GM12865 (cell line): ENCODE measurements around the gene ANKIB1.

Experiments
- DNase-seq: peaks from one replicate; pipeline ENCODE4 v3.0.0; 2010; ENCODE audit warnings: low read depth
- H3K4me3 ChIP-seq: 2 replicates; pipeline ENCODE4 v1.5.1; 2011; ENCODE audit warnings: mild to moderate bottlenecking, low read depth, low read length, control low read depth
- CTCF ChIP-seq: IDR thresholded peaks from 2 replicates; pipeline ENCODE4 v1.5.1; 2011; ENCODE audit warnings: low read length, control low read depth, low read depth, inconsistent platforms; ENCODE audit not compliant: insufficient read depth; ENCODE audit errors: missing control alignments

The ANKIB1 gene

GRCh38 chr7:92319243-92319642 is 73.5 kb downstream of the ANKIB1 start:
- no peak overlapping the region for H3K4me3 ChIP-seq
- TF ChIP-seq CTCF: no peak
- DNase-seq: no peak

- no peak for TF ChIP-seq CTCF
- H3K4me3 ChIP-seq: no peak overlapping the region
- no peak for DNase-seq
These were observed 79.4 kb downstream of the ANKIB1 start for GRCh38 chr7:92325173-92325572.

- peak; percentile 7 for DNase-seq
- H3K4me3 ChIP-seq: no peak overlapping the region
- no peak for TF ChIP-seq CTCF
These were observed 80.1 kb downstream of the ANKIB1 start for GRCh38 chr7:92325858-92326257.

- no peak for TF ChIP-seq CTCF
- DNase-seq: no peak
These were observed 85.2 kb downstream of the ANKIB1 start for GRCh38 chr7:92330835-92331438.

GRCh38 chr7:92331508-92331907 is 85.7 kb downstream of the ANKIB1 start:
- no peak for TF ChIP-seq CTCF
- DNase-seq: no peak
- no peak overlapping the region for H3K4me3 ChIP-seq

More at GRCh38 chr7:92330835-92331438, 85.2 kb downstream of the ANKIB1 start:
- H3K4me3 ChIP-seq: no peak overlapping the region

- no peak overlapping the region for H3K4me3 ChIP-seq
- no peak for TF ChIP-seq CTCF
- no peak for DNase-seq
These were observed 87.0 kb downstream of the ANKIB1 start for GRCh38 chr7:92332782-92333181.

GRCh38 chr7:92333866-92334265 is 88.1 kb downstream of the ANKIB1 start:
- no peak for TF ChIP-seq CTCF
- H3K4me3 ChIP-seq: no peak overlapping the region
- DNase-seq: no peak
